HL-60/S4 (cell line): ENCODE data around the gene NUP50.
"Not testable (repeated sequence)": the region's sequence is repeated elsewhere in the genome, so short reads cannot be mapped to it uniquely, and the experiment has no call there.

ENCODE experiments used
- in situ Hi-C: fragments of 300-500 bp; cut with MboI; formaldehyde crosslinking; loops from 2 replicates; pipeline ENCODE4 v1.14.3; 2022; ENCODE audit warnings: low sequenced_read_pairs

Gene NUP50

GRCh38 chr22:45159652-45160462, 3.9 kb upstream of the NUP50 start:
- in situ Hi-C loops = no loop called here

GRCh38 chr22:45162531-45162930, 1.2 kb upstream of the NUP50 start:
- in situ Hi-C loops = no loop called here

GRCh38 chr22:45163099-45163450, 650 bp upstream of the NUP50 start:
- in situ Hi-C loops = no loop called here

- in situ Hi-C loops = no loop called here
Observed at GRCh38 chr22:45164270-45165088, 754 bp downstream of the NUP50 start.

GRCh38 chr22:45166932-45167331, 3.2 kb downstream of the NUP50 start:
- in situ Hi-C loops = no loop called here

GRCh38 chr22:45169591-45170466, 6.1 kb downstream of the NUP50 start:
- in situ Hi-C loops = no loop called here

- in situ Hi-C loops = no loop called here
Observed at GRCh38 chr22:45171830-45172229, 8.1 kb downstream of the NUP50 start.

GRCh38 chr22:45172881-45173585, 9.3 kb downstream of the NUP50 start:
- in situ Hi-C loops = no loop called here

GRCh38 chr22:45179276-45180049, 15.7 kb downstream of the NUP50 start:
- in situ Hi-C loops = no loop called here

GRCh38 chr22:45180146-45180679, 16.5 kb downstream of the NUP50 start:
- in situ Hi-C loops = no loop called here

GRCh38 chr22:45181240-45181639, 17.5 kb downstream of the NUP50 start:
- in situ Hi-C loops = no loop called here

GRCh38 chr22:45181766-45182165, 18.0 kb downstream of the NUP50 start:
- in situ Hi-C loops = no loop called here

GRCh38 chr22:45183974-45184373, 20.2 kb downstream of the NUP50 start:
- in situ Hi-C loops = no loop called here

- in situ Hi-C loops = no loop called here
Observed at GRCh38 chr22:45185718-45186514, 22.2 kb downstream of the NUP50 start.

GRCh38 chr22:45187891-45188290, 24.2 kb downstream of the NUP50 start:
- in situ Hi-C loops = no loop called here

- in situ Hi-C loops = no loop called here
Observed at GRCh38 chr22:45188779-45189178, 25.1 kb downstream of the NUP50 start.

GRCh38 chr22:45190202-45190872, 26.6 kb downstream of the NUP50 start:
- in situ Hi-C loops = no loop called here

- in situ Hi-C loops = not testable (repeated sequence)
Observed at GRCh38 chr22:45191746-45192145, 28.0 kb downstream of the NUP50 start.
